HEK293T (cell line): ENCODE results near the gene TTLL7.

Source experiments
- CTCF ChIA-PET: fragments of 350-600 bp; formaldehyde crosslinking; extraction: SDS; loops from one replicate; lab custom pipeline; 2021; ENCODE audit warnings: antibody characterized with exemption, inconsistent platforms; lab: Yijun Ruan, JAX
- POLR2A ChIA-PET: fragments of 350-600 bp; formaldehyde crosslinking; extraction: SDS; loops from one replicate; lab custom pipeline; 2020; ENCODE audit warnings: antibody characterized with exemption, inconsistent platforms; lab: Yijun Ruan, JAX
- DNase-seq: peaks from one replicate; pipeline ENCODE4 v3.0.0; 2012; ENCODE audit warnings: mixed read lengths; ENCODE audit errors: extremely low spot score
- ARNT ChIP-seq: fragments of 450-650 bp; IDR thresholded peaks from 2 replicates; pipeline ENCODE4 v1.6.1; 2017; ENCODE audit warnings: mild to moderate bottlenecking
- BHLHE40 ChIP-seq: fragments of 450-650 bp; IDR thresholded peaks from 2 replicates; pipeline ENCODE4 v1.6.1; 2016; ENCODE audit warnings: mild to moderate bottlenecking, moderate library complexity, borderline replicate concordance
- CTBP1 ChIP-seq: fragments of 450-650 bp; IDR thresholded peaks from 2 replicates; pipeline ENCODE4 v1.6.1; 2016; ENCODE audit warnings: borderline replicate concordance
- ELF4 ChIP-seq: fragments of 450-650 bp; IDR thresholded peaks from 2 replicates; pipeline ENCODE4 v1.6.1; 2017; ENCODE audit warnings: antibody characterized with exemption
- FOXA1 ChIP-seq: fragments of 450-650 bp; IDR thresholded peaks from 2 replicates; pipeline ENCODE4 v1.6.1; 2016; ENCODE audit warnings: mild to moderate bottlenecking
- FOXK2 ChIP-seq: fragments of 450-650 bp; IDR thresholded peaks from 2 replicates; pipeline ENCODE4 v1.6.1; 2016; ENCODE audit warnings: mild to moderate bottlenecking
- FOXM1 ChIP-seq: fragments of 450-650 bp; IDR thresholded peaks from 2 replicates; pipeline ENCODE4 v1.6.1; 2017; ENCODE audit warnings: mild to moderate bottlenecking, borderline replicate concordance
- HDGF ChIP-seq: fragments of 450-650 bp; IDR thresholded peaks from 2 replicates; pipeline ENCODE4 v1.6.1; 2017; ENCODE audit warnings: antibody characterized with exemption, borderline replicate concordance
- L3MBTL2 ChIP-seq: fragments of 450-650 bp; conservative IDR thresholded peaks from 2 replicates; pipeline ENCODE4 v1.6.1; 2016; ENCODE audit warnings: mild to moderate bottlenecking
- LEF1 ChIP-seq: fragments of 450-650 bp; IDR thresholded peaks from 2 replicates; pipeline ENCODE4 v1.6.1; 2017; ENCODE audit warnings: mild to moderate bottlenecking, borderline replicate concordance
- NFRKB ChIP-seq: fragments of 450-650 bp; IDR thresholded peaks from 2 replicates; pipeline ENCODE4 v1.6.1; 2016; ENCODE audit warnings: mild to moderate bottlenecking, moderate library complexity
- SP1 ChIP-seq: fragments of 450-650 bp; IDR thresholded peaks from 2 replicates; pipeline ENCODE4 v1.6.1; 2017
- SUZ12 ChIP-seq: fragments of 450-650 bp; IDR thresholded peaks from 2 replicates; pipeline ENCODE4 v1.6.1; 2016; ENCODE audit warnings: mild to moderate bottlenecking
- TARDBP ChIP-seq: fragments of 450-650 bp; IDR thresholded peaks from 2 replicates; pipeline ENCODE4 v1.6.1; 2016
- ZNF384 ChIP-seq: fragments of 450-650 bp; IDR thresholded peaks from 2 replicates; pipeline ENCODE4 v1.6.1; 2016
- TF ChIP-seq, protein P1 (sequence below): fragments of 450-650 bp; IDR thresholded peaks from 2 replicates; pipeline ENCODE4 v1.6.1; 2016

The TTLL7 gene

DNA sequence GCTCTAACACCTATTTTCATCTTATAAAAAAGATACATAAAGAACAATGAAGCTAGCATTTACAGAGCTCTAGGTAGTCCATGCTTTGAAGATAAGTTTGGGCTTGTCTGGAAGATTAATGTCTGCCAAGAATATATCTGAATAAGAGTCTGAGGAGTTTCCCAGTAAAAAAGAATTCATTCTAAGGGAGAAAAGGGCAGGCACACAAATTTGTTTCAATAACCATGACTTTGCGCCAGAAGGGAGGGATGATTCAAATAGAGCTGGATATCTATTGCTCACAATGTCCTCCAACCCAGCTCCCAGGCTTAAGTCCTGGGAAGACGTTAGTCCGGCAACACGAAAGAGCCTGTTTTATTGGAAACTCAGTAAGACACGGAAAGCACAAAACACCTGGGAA lies 9.7 kb upstream of the TTLL7 start:
- ChIA-PET CTCF (no interaction called here), POLR2A (interaction anchor here (1.0 kb wide), 1 partner anchor 10 kb away, joined by 3 read pairs; the partner anchor contains the start of gene TTLL7)
- DNase-seq = no peak
- TF ChIP-seq SUZ12 (no peak), FOXK2 (no peak), ZNF384 (no peak), ARNT (no peak), CTBP1 (no peak), FOXM1 (no peak), HDGF (no peak), LEF1 (no peak), TARDBP (no peak), NFRKB (no peak), ELF4 (no peak), BHLHE40 (no peak)

DNA sequence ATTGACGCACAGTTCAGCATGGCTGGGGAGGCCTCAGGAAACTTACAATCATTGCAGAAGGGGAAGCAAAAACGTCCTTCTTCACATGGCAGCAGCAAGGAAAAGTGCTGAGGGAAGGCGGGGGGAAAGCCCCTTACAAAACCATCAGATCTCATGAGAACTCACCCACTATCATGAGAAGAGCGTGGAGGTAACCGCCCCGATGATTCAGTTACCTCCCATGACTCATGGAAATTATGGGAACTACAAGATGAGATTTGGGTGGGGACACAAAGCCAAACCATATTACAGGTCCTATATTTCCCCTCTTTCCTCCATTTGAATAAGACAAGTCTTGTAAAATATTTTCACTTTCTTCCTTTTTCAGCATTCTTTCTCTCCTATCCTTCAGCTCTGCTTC lies 7.7 kb upstream of the TTLL7 start:
- ChIA-PET POLR2A (no interaction called here), CTCF (no interaction called here)
- no peak for TF ChIP-seq FOXA1
- TF ChIP-seq, protein P1, sequence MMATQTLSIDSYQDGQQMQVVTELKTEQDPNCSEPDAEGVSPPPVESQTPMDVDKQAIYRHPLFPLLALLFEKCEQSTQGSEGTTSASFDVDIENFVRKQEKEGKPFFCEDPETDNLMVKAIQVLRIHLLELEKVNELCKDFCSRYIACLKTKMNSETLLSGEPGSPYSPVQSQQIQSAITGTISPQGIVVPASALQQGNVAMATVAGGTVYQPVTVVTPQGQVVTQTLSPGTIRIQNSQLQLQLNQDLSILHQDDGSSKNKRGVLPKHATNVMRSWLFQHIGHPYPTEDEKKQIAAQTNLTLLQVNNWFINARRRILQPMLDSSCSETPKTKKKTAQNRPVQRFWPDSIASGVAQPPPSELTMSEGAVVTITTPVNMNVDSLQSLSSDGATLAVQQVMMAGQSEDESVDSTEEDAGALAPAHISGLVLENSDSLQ = no peak
- no peak for DNase-seq

DNA sequence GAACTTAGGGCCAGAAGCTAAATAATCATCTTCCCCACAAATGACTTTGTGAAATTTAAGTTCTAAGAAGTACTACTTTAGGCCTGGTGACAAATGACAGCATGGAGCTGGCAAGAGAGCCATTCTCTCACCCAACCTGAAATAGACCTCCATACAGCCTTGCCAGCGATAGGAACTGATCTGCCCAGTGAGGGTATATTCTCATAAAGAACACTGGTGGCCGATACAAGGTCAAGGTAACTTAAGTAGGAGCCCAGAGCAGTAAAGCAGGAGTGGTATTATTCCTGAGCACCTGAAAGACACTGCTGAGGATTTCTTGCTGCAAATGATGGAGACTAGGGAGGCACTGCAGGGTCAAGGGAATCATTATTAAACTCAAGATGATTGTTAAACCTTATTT lies 2.6 kb upstream of the TTLL7 start:
- ChIA-PET CTCF (no interaction called here), POLR2A (no interaction called here)
- TF ChIP-seq ZNF384 (no peak), SP1 (no peak), HDGF (no peak), FOXM1 (no peak), FOXK2 (no peak), FOXA1 (no peak), L3MBTL2 (no peak), NFRKB (no peak), LEF1 (no peak), BHLHE40 (no peak), ARNT (no peak), ELF4 (no peak), SUZ12 (no peak), CTBP1 (no peak), TARDBP (no peak)
- TF ChIP-seq, protein P1 = no peak

DNA sequence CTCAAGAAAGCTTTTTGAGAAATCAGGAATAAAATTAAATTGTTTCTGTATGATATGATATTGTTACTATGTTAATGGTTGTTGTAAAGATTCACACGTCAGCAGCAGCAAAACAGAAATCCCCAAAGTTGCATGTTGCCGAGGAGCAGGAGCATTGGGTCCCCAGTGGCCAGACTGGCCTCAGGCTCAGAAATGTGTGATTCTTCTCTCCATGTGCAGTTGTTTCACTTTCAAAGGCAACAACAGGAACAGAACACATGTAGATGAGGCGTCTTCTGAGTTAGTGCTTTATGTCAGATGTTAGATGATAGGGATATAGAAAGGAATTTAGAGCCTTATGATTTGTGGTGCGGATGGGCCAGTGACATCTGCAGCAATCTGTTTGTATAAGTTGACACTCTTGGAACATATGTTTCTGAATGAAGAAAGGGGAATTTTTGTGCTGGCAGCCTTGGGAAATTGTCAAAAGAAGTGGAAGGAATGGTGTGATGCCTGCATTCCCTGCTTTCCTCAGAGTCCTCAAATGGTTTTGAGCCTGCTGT lies 2.1 kb upstream of the TTLL7 start:
- CTCF ChIA-PET = interaction anchor here (0.7 kb wide), 1 partner anchor 143 kb away, joined by 3 read pairs; the partner anchor contains the start of gene PRKACB
- POLR2A ChIA-PET = no interaction called here

More for the DNA sequence above, 2.6 kb upstream of the TTLL7 start:
- DNase-seq = no peak

DNA sequence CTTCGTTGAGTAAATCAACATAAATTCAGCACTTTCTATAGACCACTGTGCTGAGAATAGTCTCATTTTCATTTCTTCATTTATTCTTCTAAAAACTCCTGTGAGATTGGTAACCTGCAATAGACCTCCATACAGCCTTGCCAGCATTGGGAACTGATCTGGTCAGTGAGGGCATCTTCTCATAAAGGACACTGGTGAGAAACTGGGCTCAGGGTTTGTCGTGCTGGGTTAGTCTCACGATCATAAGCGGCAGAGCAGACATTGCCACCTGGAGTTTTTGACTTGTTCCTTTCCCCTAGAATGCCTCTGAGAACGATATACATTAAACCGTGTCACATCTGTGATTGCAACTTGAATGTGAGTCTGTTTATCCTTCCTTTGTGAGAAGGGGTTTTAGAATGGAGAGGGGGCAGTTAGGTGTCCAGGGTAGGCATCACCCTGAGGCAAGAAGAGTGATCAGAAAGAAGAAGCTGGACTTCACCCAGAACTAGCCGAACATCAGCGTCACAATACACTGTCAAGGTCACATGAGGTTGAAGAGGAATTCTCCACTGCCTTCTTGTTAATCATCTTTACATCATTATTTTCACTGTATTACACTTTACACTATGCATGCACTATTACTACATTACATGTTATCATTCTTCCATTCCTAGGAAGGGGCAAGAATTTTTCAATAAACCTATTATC lies 1.4 kb upstream of the TTLL7 start:
- no peak for TF ChIP-seq FOXM1
- no peak for TF ChIP-seq TARDBP
- TF ChIP-seq FOXK2 = no peak
- TF ChIP-seq SP1 = no peak
- TF ChIP-seq BHLHE40 = no peak
- TF ChIP-seq, protein P1 = no peak
- TF ChIP-seq ZNF384 = no peak
- no peak for TF ChIP-seq NFRKB
- DNase-seq = no peak
- POLR2A ChIA-PET = no interaction called here
- CTCF ChIA-PET = interaction anchor here (0.7 kb wide), 1 partner anchor 144 kb away, joined by 3 read pairs; the partner anchor contains the start of gene PRKACB

More for the DNA sequence above, 2.1 kb upstream of the TTLL7 start:
- DNase-seq = no peak
- TF ChIP-seq FOXK2 = no peak
- no peak for TF ChIP-seq L3MBTL2
- TF ChIP-seq NFRKB = no peak
- TF ChIP-seq BHLHE40 = no peak
- no peak for TF ChIP-seq FOXA1
- TF ChIP-seq SP1 = no peak
- TF ChIP-seq CTBP1 = no peak
- TF ChIP-seq, protein P1 = no peak
- TF ChIP-seq ZNF384 = no peak
- TF ChIP-seq FOXM1 = no peak
- no peak for TF ChIP-seq TARDBP
- no peak for TF ChIP-seq ELF4
- TF ChIP-seq SUZ12 = no peak
- TF ChIP-seq ARNT = no peak
- no peak for TF ChIP-seq LEF1
- TF ChIP-seq HDGF = no peak
